ENCODE results near the gene TTC12.

GRCh38 chr11:113339929-113340589 lies 25.7 kb downstream of the TTC12 start:
- TF ChIP-seq TAF1 (IDR thresholded peaks at IDR 0.05; ENCODE audit: low read depth, low read length) (no peak), POLR2A (IDR thresholded peaks at IDR 0.05; ENCODE audit: low read depth, low read length) (no peak)

Measured in GM12891 (cell line).